Mesothelial cell of epicardium (in vitro differentiated cells): Measurements from ENCODE around the gene TEX11. TPM values are rescaled to one million over a fixed set of nuclear protein-coding genes. Genes with fewer than 3 reads are reported as not detected.

Experiments used
- DNase-seq, 2 experiments: peaks; one replicate each; pipeline ENCODE4 v3.0.0; 2021; ENCODE audit warnings: low spot score in 2 of 2; ENCODE audit not compliant: unreplicated experiment in 2 of 2
- H3K27ac Mint-ChIP-seq: 2 replicates; pipeline ENCODE4 v1.8.0; 2021; ENCODE audit warnings: mixed read lengths
- H3K27me3 Mint-ChIP-seq: 2 replicates; pipeline ENCODE4 v1.8.0; 2021; ENCODE audit warnings: low read depth, mixed read lengths
- H3K36me3 Mint-ChIP-seq: 2 replicates; pipeline ENCODE4 v1.8.0; 2021; ENCODE audit warnings: mixed read lengths
- H3K4me1 Mint-ChIP-seq: 2 replicates; pipeline ENCODE4 v1.8.0; 2021; ENCODE audit warnings: mixed read lengths
- H3K4me3 Mint-ChIP-seq: 2 replicates; pipeline ENCODE4 v1.8.0; 2021; ENCODE audit warnings: mild to moderate bottlenecking, moderate library complexity, mixed read lengths
- H3K9me3 Mint-ChIP-seq: 2 replicates; pipeline ENCODE4 v1.8.0; 2021; ENCODE audit warnings: mixed read lengths
- total RNA-seq: library from RNA; stranded (reverse); gene quantifications from 3 replicates; pipeline ENCODE4 v1.2.1, GENCODE V29; 2021
- TF ChIP-seq, protein P1 (sequence below): fragments of 200-600 bp; sonication (generic); IDR thresholded peaks from one replicate; pipeline ENCODE4 v1.5.0; 2021; ENCODE audit warnings: antibody characterized with exemption; ENCODE audit not compliant: unreplicated experiment

TEX11 gene
- total RNA-seq: not detected in 3 replicates

DNA sequence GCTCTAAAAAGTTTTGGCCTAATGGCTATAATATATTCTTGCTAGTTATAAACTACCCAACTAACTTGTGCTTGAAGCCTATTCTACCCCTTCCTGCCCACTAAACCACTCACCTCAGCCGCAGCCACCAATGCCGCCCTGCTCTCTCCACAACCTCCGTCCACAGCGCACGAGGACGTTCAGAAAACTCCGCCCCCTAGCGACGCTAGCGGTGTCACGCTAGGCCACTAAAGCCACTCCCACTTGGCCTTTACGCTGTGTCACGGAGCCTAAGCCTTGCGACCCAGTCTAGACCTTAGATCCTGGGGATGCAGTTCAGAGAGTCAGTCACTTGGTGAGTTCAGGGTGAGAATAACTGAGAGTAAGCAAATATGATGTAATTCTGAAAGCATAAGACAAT, at the start of gene TEX11:
Gene TEX11, minus strand, starts transcription at position 171 of the 400 bp plus-strand sequence. CDS start 922 bp downstream, outside the sequence.
- H3K9me3 Mint-ChIP-seq: peaks cover 10% of the 10 kb centered on the region
- H3K27me3 Mint-ChIP-seq: no peaks in the 10 kb centered on the region
- no peak within 1 kb of the TSS for H3K4me3 Mint-ChIP-seq
- H3K27ac Mint-ChIP-seq: no peak within 1 kb of the TSS
- H3K36me3 Mint-ChIP-seq: no peaks in the 10 kb centered on the region
- no peaks in the 10 kb centered on the region for H3K4me1 Mint-ChIP-seq
- DNase-seq: no peak
- TF ChIP-seq, protein P1, sequence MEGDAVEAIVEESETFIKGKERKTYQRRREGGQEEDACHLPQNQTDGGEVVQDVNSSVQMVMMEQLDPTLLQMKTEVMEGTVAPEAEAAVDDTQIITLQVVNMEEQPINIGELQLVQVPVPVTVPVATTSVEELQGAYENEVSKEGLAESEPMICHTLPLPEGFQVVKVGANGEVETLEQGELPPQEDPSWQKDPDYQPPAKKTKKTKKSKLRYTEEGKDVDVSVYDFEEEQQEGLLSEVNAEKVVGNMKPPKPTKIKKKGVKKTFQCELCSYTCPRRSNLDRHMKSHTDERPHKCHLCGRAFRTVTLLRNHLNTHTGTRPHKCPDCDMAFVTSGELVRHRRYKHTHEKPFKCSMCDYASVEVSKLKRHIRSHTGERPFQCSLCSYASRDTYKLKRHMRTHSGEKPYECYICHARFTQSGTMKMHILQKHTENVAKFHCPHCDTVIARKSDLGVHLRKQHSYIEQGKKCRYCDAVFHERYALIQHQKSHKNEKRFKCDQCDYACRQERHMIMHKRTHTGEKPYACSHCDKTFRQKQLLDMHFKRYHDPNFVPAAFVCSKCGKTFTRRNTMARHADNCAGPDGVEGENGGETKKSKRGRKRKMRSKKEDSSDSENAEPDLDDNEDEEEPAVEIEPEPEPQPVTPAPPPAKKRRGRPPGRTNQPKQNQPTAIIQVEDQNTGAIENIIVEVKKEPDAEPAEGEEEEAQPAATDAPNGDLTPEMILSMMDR: no peak

GRCh38 chrX:70954871-70955270, 46.4 kb upstream of the TEX11 start:
- Mint-ChIP-seq H3K36me3 (no peaks in the 10 kb centered on the region), H3K9me3 (peaks cover 11% of the 10 kb centered on the region), H3K27ac (no peak overlapping the region), H3K4me1 (peaks cover 3% of the 10 kb centered on the region), H3K27me3 (no peaks in the 10 kb centered on the region), H3K4me3 (no peak overlapping the region)
- TF ChIP-seq, protein P1: no peak
- no peak for DNase-seq

GRCh38 chrX:70924294-70924911, 15.9 kb upstream of the TEX11 start:
- H3K27me3 Mint-ChIP-seq: no peaks in the 10 kb centered on the region
- DNase-seq: no peak
- H3K4me3 Mint-ChIP-seq: no peak overlapping the region
- no peaks in the 10 kb centered on the region for H3K4me1 Mint-ChIP-seq
- H3K9me3 Mint-ChIP-seq: peaks cover 12% of the 10 kb centered on the region
- TF ChIP-seq, protein P1: no peak
- no peak overlapping the region for H3K27ac Mint-ChIP-seq
- peaks cover 3% of the 10 kb centered on the region for H3K36me3 Mint-ChIP-seq

DNA sequence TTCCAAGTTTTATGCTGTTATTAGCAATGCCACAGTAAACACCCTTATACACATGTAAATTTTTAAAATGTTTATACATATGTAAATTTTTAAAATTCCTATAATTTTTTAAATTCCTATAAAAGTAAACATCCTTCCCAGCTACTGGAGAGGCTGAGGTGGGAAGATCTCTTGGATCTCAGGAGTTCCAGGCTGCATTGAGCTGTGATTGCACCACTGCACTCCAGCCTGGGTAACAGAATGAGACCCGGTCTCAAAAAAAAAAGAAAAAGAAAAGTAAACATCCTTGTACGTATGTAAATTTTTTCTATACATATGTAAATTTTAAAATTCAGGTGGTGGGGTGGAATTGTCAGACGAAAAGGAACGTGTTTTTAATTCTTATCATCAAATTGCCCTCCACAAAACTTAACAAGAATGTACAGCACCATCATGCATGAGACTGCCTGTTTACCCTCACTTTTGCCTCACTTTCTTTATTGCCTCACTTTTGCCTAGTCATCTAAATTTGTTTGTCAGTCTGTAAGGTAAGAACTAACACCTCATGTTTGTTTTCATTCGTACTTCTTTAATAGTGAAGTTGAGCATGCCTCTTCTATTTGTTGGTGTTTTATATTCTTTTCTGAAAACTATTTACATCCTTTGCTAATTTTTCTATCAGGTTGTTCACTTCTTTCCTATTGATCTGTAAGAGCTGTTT, 14.4 kb upstream of the TEX11 start:
- DNase-seq: no peak
- TF ChIP-seq, protein P1: no peak
- Mint-ChIP-seq H3K4me3 (no peak overlapping the region), H3K27me3 (no peaks in the 10 kb centered on the region), H3K27ac (no peak overlapping the region), H3K36me3 (peaks cover 3% of the 10 kb centered on the region), H3K4me1 (no peaks in the 10 kb centered on the region), H3K9me3 (peaks cover 12% of the 10 kb centered on the region)

GRCh38 chrX:70921709-70922352, 13.3 kb upstream of the TEX11 start:
- Mint-ChIP-seq H3K36me3 (no peaks in the 10 kb centered on the region), H3K27me3 (no peaks in the 10 kb centered on the region), H3K4me3 (no peak overlapping the region), H3K9me3 (peaks cover 9% of the 10 kb centered on the region), H3K27ac (no peak overlapping the region), H3K4me1 (no peaks in the 10 kb centered on the region)
- DNase-seq: no peak
- TF ChIP-seq, protein P1: no peak
